ENCODE results near the gene KLHL42.
"Not testable (repeated sequence)": the region's sequence is repeated elsewhere in the genome, so short reads cannot be mapped to it uniquely, and the experiment has no call there.

KLHL42 gene

GRCh38 chr12:27779920-27780611, at the start of gene KLHL42, which contains the start of gene MANSC4:
Gene KLHL42 (plus strand): TSS chr12:27780233. CDS start chr12:27780331, 98 bp downstream.
Gene MANSC4 (minus strand): TSS chr12:27780236. CDS start chr12:27771276, 8,960 bp downstream.
- DNase-seq (ENCODE audit: low spot score): peak; percentile 75

GRCh38 chr12:27732281-27732680, 47.8 kb upstream of the KLHL42 start:
- peak; percentile 52 for DNase-seq (ENCODE audit: low spot score)

- peak; percentile 32 for DNase-seq (ENCODE audit: low spot score)
These were observed 46.9 kb upstream of the KLHL42 start for GRCh38 chr12:27733052-27733656.

- DNase-seq (ENCODE audit: low spot score): no peak
These were observed 46.2 kb upstream of the KLHL42 start for GRCh38 chr12:27733791-27734190.

- DNase-seq (ENCODE audit: low spot score): not testable (repeated sequence)
These were observed 45.7 kb upstream of the KLHL42 start for GRCh38 chr12:27734321-27734720.

GRCh38 chr12:27743601-27744000, 36.4 kb upstream of the KLHL42 start:
- no peak for DNase-seq (ENCODE audit: low spot score)

GRCh38 chr12:27745734-27746133, 34.3 kb upstream of the KLHL42 start:
- not testable (repeated sequence) for DNase-seq (ENCODE audit: low spot score)

GRCh38 chr12:27747111-27747820, 32.8 kb upstream of the KLHL42 start:
- peak; percentile 26 for DNase-seq (ENCODE audit: low spot score)

GRCh38 chr12:27751386-27752047, 28.5 kb upstream of the KLHL42 start:
- no peak for DNase-seq (ENCODE audit: low spot score)

- no peak for DNase-seq (ENCODE audit: low spot score)
These were observed 25.2 kb upstream of the KLHL42 start for GRCh38 chr12:27754795-27755194.

GRCh38 chr12:27756670-27757195, 23.3 kb upstream of the KLHL42 start:
- DNase-seq (ENCODE audit: low spot score): no peak

GRCh38 chr12:27762757-27763156, 17.3 kb upstream of the KLHL42 start:
- no peak for DNase-seq (ENCODE audit: low spot score)

- DNase-seq (ENCODE audit: low spot score): no peak
These were observed 13.4 kb upstream of the KLHL42 start for GRCh38 chr12:27766587-27766986.

GRCh38 chr12:27769142-27769673, 10.8 kb upstream of the KLHL42 start:
- no peak for DNase-seq (ENCODE audit: low spot score)

- DNase-seq (ENCODE audit: low spot score): no peak
These were observed 8.3 kb upstream of the KLHL42 start for GRCh38 chr12:27771481-27772327.

- no peak for DNase-seq (ENCODE audit: low spot score)
These were observed 7.5 kb upstream of the KLHL42 start for GRCh38 chr12:27772328-27773049.

- no peak for DNase-seq (ENCODE audit: low spot score)
These were observed 2.9 kb upstream of the KLHL42 start for GRCh38 chr12:27777141-27777540.

GRCh38 chr12:27778206-27778605, 1.8 kb upstream of the KLHL42 start:
- no peak for DNase-seq (ENCODE audit: low spot score)

- DNase-seq (ENCODE audit: low spot score): peak; percentile 35
These were observed 565 bp upstream of the KLHL42 start for GRCh38 chr12:27779416-27779919.

All from HuH-7 (cell line).